Hematopoietic multipotent progenitor cell treated with erythropoietin and hydrocortisone succinate and interleukin-3 and kit ligand, for 15 days (in vitro differentiated cells): ENCODE measurements around the gene OR6C68.
"Not testable (repeated sequence)": the region's sequence is repeated elsewhere in the genome, so short reads cannot be mapped to it uniquely, and the experiment has no call there.

ENCODE experiments used
- DNase-seq: peaks from one replicate; pipeline ENCODE4 v3.0.0-alpha.2; 2015; ENCODE audit warnings: low spot score

Gene OR6C68

GRCh38 chr12:55492078-55492477 is at the start of gene OR6C68:
TSS of gene OR6C68 (plus strand) at chr12:55492378. CDS start at chr12:55492378, 0 bp downstream.
- no peak for DNase-seq

- DNase-seq = no peak
These were observed 48.4 kb upstream of the OR6C68 start, which contains the start of gene OR6C2 for GRCh38 chr12:55443776-55444175. TSS of gene OR6C2 (plus strand) at chr12:55444076. CDS start at chr12:55452214, 8,138 bp downstream.

- no peak for DNase-seq
These were observed 46.8 kb upstream of the OR6C68 start for GRCh38 chr12:55445357-55445756.

- DNase-seq = no peak
These were observed 45.9 kb upstream of the OR6C68 start for GRCh38 chr12:55446326-55446725.

GRCh38 chr12:55448825-55449224 is 43.4 kb upstream of the OR6C68 start:
- DNase-seq = no peak

GRCh38 chr12:55464926-55465325 is 27.3 kb upstream of the OR6C68 start:
- DNase-seq = not testable (repeated sequence)

- no peak for DNase-seq
These were observed 24.3 kb upstream of the OR6C68 start for GRCh38 chr12:55467836-55468235.

GRCh38 chr12:55469291-55469690 is 22.9 kb upstream of the OR6C68 start:
- no peak for DNase-seq

- DNase-seq = no peak
These were observed 21.9 kb upstream of the OR6C68 start, which contains the start of gene OR6C70 for GRCh38 chr12:55470088-55470829. TSS of gene OR6C70 (minus strand) at chr12:55470138. CDS start at chr12:55470138, 0 bp downstream.

GRCh38 chr12:55472264-55472663 is 19.9 kb upstream of the OR6C68 start:
- no peak for DNase-seq

- DNase-seq = not testable (repeated sequence)
These were observed 13.0 kb upstream of the OR6C68 start for GRCh38 chr12:55479136-55479535.

GRCh38 chr12:55484284-55484683 is 7.9 kb upstream of the OR6C68 start:
- DNase-seq = not testable (repeated sequence)

- no peak for DNase-seq
These were observed 3.3 kb downstream of the OR6C68 start for GRCh38 chr12:55495490-55495889.

GRCh38 chr12:55499231-55499630 is 7.1 kb downstream of the OR6C68 start:
- DNase-seq = no peak

GRCh38 chr12:55499810-55500252 is 7.7 kb downstream of the OR6C68 start:
- DNase-seq = no peak

GRCh38 chr12:55501601-55502000 is 9.4 kb downstream of the OR6C68 start:
- no peak for DNase-seq

- no peak for DNase-seq
These were observed 23.5 kb downstream of the OR6C68 start for GRCh38 chr12:55515696-55516095.

- DNase-seq = no peak
These were observed 24.2 kb downstream of the OR6C68 start for GRCh38 chr12:55516391-55516790.
